Naive B cell (primary cell): ENCODE measurements around the gene PTPRR. TPM values are rescaled to one million over a fixed set of nuclear protein-coding genes. Genes with fewer than 3 reads are reported as not detected.
A peak's percentile ranks its signal among the peaks of the same experiment; 100 is the strongest.

Experiments
- ATAC-seq, 2 donors: fragments of 150-1000 bp; cut with Tn5 transposase; 2 replicates each; pipeline ENCODE4 v1.10.0; 2021; ENCODE audit warnings: low read depth in 2 of 2, mild to moderate bottlenecking in 2 of 2, moderate library complexity in 2 of 2
- DNase-seq: peaks from one replicate; pipeline ENCODE4 v3.0.0; 2022
- H3K27ac Mint-ChIP-seq, 6 donors: one replicate each; pipeline ENCODE4 v1.8.0; 2020 to 2022; ENCODE audit warnings: mild to moderate bottlenecking in 6 of 6, mixed read lengths in 6 of 6, moderate library complexity in 5 of 6, inconsistent platforms in 2 of 6
- H3K27me3 Mint-ChIP-seq, 3 donors: one replicate each; pipeline ENCODE4 v1.8.0; 2021 to 2022; ENCODE audit warnings: mixed read lengths in 3 of 3, mild to moderate bottlenecking in 1 of 3
- H3K36me3 Mint-ChIP-seq, 2 donors: one replicate each; pipeline ENCODE4 v1.8.0; 2020 to 2022; ENCODE audit warnings: mixed read lengths in 2 of 2, inconsistent platforms in 1 of 2, mild to moderate bottlenecking in 1 of 2
- H3K4me1 Mint-ChIP-seq, 3 donors: one replicate each; pipeline ENCODE4 v1.8.0; 2020 to 2022; ENCODE audit warnings: mixed read lengths in 3 of 3, inconsistent platforms in 1 of 3, mild to moderate bottlenecking in 1 of 3, moderate library complexity in 1 of 3
- H3K4me3 Mint-ChIP-seq, 8 donors: one replicate each; pipeline ENCODE4 v1.8.0; 2020 to 2022; ENCODE audit warnings: mild to moderate bottlenecking in 8 of 8, mixed read lengths in 8 of 8, moderate library complexity in 8 of 8, inconsistent platforms in 2 of 8
- H3K9me3 Mint-ChIP-seq, 7 donors: one replicate each; pipeline ENCODE4 v1.8.0; 2020 to 2022; ENCODE audit warnings: mixed read lengths in 7 of 7, mild to moderate bottlenecking in 5 of 7, inconsistent platforms in 2 of 7, moderate library complexity in 1 of 7
- polyA plus RNA-seq, 6 donors: library from polyadenylated mRNA; unstranded; fragments of 300-500 nt; fragmentation: Illumina TruSeq; gene quantifications; one replicate each; pipeline ENCODE4 v1.2.3, GENCODE V29; 2021; ENCODE audit warnings: low read depth in 6 of 6

The PTPRR gene
- polyA plus RNA-seq, 6 donors from 2014 or later = not detected

DNA sequence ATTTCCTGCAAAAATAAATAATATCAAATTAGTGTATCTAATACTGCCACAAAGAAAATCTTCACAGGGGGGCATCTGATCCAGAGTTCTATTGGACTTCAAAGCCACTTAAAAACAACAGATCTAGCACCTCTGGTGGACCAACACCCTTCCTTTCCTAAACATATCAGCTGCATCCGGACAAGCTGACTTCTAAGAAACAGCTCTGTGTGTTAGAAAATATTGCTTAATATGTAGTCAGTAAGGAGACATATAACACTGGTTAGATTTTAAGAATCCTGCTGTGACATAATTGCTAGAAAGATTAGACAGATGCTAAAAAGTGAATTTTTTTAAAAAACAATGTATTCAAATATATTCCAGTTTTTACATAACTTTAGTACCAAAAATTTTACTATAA, 222.2 kb downstream of the PTPRR start:
- ATAC-seq (no peak), DNase-seq (no peak)
- Mint-ChIP-seq H3K4me3 (no peak overlapping the region), H3K27ac (no peak overlapping the region), H3K9me3 (no peaks in the 10 kb centered on the region), H3K27me3 (peaks cover 11 to 22% (median 11%) of the 10 kb centered on the region in 3 donors), H3K36me3 (peaks cover 0 to 3% of the 10 kb centered on the region in 2 donors), H3K4me1 (no peaks in the 10 kb centered on the region)

DNA sequence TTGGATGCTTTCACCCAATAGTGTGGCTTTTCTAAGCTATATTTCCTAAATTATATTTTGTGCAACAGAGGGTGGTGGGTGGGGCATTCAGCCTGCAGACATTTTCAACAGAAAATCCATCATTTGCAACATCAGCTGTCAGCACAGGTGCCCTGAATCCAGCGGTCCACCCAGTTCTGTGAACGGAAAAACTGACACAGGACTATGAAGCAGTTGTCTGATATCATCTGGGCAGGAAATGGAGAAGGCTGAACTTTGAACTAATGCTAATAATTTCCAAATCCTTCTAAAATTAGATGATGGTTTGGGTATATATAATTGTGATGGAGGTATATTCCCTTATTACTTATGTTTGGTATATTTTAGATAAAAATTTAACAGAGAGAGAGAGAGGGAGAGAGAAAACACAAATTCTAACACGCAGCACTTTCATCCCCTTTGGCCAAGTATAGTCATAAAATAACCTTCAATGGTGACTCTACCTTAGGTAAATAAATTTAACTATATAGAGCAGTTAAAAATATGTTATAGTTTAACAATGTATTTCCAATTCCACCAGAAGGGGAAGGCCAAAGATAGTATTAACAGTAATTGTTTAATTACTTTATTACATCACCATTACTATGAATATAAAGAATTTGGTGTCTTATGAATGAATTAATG, 225.0 kb downstream of the PTPRR start:
- Mint-ChIP-seq H3K36me3 (no peaks in the 10 kb centered on the region), H3K4me3 (no peak overlapping the region), H3K4me1 (no peaks in the 10 kb centered on the region), H3K27me3 (peaks cover 3 to 12% (median 8%) of the 10 kb centered on the region in 3 donors), H3K9me3 (no peaks in the 10 kb centered on the region), H3K27ac (no peak overlapping the region)
- DNase-seq (no peak), ATAC-seq (no peak)

DNA sequence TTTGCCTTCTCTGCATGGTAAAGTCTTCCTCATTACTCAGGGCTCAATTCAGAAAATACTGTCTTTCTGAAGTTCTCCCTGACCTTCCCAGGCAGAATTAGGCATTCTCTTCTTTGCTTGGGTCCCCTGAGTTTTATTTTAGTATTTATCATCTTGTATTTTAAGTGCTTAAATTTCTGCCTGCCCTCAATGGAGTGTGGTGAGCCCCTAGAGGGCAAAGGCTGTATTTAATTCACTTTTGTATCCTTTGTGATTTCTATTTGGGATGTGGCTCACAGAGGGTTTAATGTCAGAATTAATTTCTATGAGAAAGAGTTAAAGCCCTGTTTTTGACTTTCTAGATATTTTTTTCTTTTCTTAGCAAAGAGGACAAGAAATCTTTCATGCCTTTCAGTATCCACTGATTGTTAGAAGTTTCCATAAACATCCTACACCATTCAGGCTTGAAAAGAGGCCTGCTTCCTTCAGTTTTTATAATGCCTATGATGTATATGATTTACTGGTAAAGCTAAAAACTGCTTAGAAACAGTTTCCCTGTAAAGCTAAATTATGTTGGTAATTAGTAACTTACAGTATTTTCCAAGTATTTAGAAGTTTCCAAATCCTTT, 227.8 kb downstream of the PTPRR start:
- peaks cover 0 to 5% (median 0%) of the 10 kb centered on the region in 3 donors for H3K27me3 Mint-ChIP-seq
- no peak overlapping the region for H3K27ac Mint-ChIP-seq
- no peak overlapping the region for H3K4me3 Mint-ChIP-seq
- no peak for DNase-seq
- H3K36me3 Mint-ChIP-seq = no peaks in the 10 kb centered on the region
- no peaks in the 10 kb centered on the region for H3K9me3 Mint-ChIP-seq
- no peaks in the 10 kb centered on the region for H3K4me1 Mint-ChIP-seq
- ATAC-seq = no peak

DNA sequence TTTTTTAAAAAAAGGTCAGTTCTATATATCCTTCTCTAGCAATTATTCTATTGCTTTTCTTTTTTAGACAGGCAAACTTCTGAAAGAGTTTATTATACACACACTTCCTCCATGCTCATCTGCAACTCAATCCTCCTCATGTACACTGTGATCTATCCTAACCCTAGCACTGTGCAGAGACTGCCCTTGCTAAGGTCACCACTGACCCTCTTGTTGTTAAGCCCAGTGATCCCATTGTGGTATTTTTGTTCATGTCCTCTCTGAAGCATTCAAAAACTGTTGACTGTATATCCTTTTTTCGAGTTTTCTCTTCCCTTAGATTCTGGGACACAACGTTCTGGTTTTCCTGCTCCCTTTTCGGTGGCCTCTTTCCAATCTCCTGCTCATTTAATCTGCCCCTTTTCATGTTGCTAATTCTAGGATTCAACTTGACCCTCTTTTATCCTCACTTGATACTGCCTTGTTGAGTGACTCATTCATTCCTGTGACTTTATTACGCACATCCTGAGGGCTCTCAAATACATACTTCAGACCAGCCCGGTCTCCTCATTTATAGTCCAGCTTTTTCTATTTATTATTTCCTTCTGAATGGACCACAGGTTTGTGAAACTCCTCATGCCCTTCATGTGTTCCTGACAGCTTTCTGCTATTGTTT, 229.4 kb downstream of the PTPRR start:
- Mint-ChIP-seq H3K9me3 (no peaks in the 10 kb centered on the region), H3K4me1 (no peaks in the 10 kb centered on the region), H3K27me3 (peaks cover 0 to 5% (median 0%) of the 10 kb centered on the region in 3 donors), H3K27ac (no peak overlapping the region), H3K36me3 (no peaks in the 10 kb centered on the region), H3K4me3 (no peak overlapping the region)
- DNase-seq (no peak), ATAC-seq (no peak)

DNA sequence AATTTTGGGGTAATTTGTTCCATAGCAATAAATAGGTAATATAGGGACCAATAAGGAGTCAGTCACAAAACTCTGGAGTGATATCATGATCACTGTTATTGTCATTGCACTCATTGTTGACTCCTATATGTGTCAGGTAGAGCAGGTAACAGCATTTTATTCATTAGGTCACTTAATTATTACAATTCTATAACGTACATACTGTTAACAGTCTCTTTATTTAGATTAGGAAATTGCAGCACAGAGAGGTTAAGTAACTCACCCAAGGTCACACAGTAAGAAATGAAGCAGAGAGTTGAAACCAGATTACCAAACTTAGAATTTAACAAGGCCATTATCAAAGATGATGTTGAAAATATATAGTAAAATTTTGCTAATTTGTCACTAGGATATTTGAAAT, 233.6 kb downstream of the PTPRR start:
- Mint-ChIP-seq H3K9me3 (no peaks in the 10 kb centered on the region), H3K4me1 (no peaks in the 10 kb centered on the region), H3K27ac (no peak overlapping the region), H3K4me3 (no peak overlapping the region), H3K36me3 (no peaks in the 10 kb centered on the region), H3K27me3 (peaks cover 0 to 10% (median 5%) of the 10 kb centered on the region in 3 donors)
- DNase-seq = no peak
- ATAC-seq = no peak

DNA sequence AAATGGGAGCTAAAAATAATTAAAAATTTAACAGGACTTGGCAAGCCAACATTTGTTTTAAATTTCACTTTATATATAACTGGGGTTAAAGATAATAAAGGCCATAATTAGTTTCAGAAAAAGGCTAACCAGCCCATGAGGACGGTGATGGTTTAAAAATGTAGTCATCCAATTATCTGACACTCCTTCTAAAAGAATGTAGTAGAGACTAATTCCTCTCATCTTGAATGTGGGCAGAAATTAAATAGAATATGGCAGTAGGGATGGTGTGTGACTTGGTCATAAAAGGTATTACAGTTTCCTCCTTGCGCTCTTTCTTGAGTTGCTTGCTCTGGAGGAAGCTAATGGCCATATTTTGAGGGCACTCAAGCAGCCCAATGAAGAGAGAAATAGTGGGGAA, 234.2 kb downstream of the PTPRR start:
- Mint-ChIP-seq H3K27ac (no peak overlapping the region), H3K36me3 (no peaks in the 10 kb centered on the region), H3K9me3 (no peaks in the 10 kb centered on the region), H3K4me3 (no peak overlapping the region), H3K27me3 (peaks cover 2 to 14% (median 5%) of the 10 kb centered on the region in 3 donors), H3K4me1 (no peaks in the 10 kb centered on the region)
- ATAC-seq (no peak), DNase-seq (no peak)

DNA sequence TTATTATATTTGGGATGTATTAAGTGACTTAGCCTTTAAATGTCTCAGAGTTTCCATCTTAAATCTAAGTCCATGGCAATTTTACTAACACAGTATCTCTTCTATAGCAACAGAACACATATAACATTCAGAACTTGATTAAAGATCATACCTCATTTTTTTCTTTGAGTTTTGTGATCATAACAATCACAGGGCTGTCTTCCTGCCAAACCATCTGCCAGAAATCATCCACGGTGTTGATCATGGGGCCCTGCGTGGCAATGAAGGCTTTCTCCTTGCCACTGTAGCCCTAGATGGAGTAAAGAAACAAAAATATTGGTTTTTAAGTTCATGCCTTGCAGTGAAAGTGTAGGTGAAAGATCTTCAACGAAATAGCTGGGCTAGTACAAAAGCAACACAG, 236.6 kb downstream of the PTPRR start:
- peak overlapping the region in 1 of 6 donors; percentile 40 for H3K27ac Mint-ChIP-seq
- ATAC-seq = no peak
- H3K4me1 Mint-ChIP-seq = no peaks in the 10 kb centered on the region

DNA sequence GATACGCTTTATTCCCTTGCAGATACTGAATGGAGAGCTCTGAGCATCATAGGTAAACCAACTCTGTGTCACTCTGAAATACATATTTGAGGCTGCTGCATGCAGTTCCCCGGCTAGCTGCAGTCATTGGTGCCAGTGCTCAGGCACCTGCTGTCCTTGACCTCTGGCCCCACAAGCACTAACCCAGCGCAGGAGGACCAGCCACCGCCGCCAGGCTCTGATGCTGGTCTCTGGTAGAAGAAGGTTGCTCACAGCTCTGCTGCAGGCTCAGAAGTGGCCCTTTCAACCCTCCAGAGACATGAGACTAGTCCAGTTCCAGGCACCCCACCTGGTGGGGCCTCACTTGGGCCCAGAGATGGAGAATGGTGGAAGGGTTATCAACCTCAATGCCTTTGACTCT, 248.8 kb downstream of the PTPRR start:
- H3K4me1 Mint-ChIP-seq = no peaks in the 10 kb centered on the region
- no peaks in the 10 kb centered on the region for H3K36me3 Mint-ChIP-seq
- peaks cover 0 to 14% (median 4%) of the 10 kb centered on the region in 7 donors for H3K9me3 Mint-ChIP-seq
- ATAC-seq (no peak), DNase-seq (no peak)
- H3K27me3 Mint-ChIP-seq = peaks cover 0 to 6% (median 5%) of the 10 kb centered on the region in 3 donors
- no peak overlapping the region for H3K4me3 Mint-ChIP-seq
- H3K27ac Mint-ChIP-seq = no peak overlapping the region

More for the DNA sequence above, 236.6 kb downstream of the PTPRR start:
- H3K36me3 Mint-ChIP-seq = no peaks in the 10 kb centered on the region
- H3K9me3 Mint-ChIP-seq = peaks cover 0 to 2% (median 0%) of the 10 kb centered on the region in 7 donors
- H3K27me3 Mint-ChIP-seq = peaks cover 11 to 14% (median 12%) of the 10 kb centered on the region in 3 donors
- no peak for DNase-seq
- H3K4me3 Mint-ChIP-seq = no peak overlapping the region

DNA sequence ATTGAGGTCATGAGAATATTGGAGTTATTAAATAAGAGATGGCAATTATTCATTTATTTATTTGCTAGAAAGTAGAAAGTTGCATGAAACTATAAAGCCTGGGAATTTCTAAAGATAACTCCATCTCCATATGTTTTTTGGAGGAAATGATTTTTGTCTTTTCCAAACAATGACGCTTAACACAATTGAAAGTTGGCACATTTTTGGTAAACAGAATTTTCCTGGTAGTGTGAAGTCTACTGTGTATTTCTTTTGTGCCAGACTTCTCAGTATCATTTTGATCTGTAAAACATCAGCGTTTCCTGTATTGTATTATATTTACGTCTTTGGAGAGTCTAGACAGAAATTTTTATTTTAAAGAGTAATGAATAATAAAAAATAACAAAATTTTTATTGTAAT, 249.6 kb downstream of the PTPRR start:
- peaks cover 0 to 8% (median 4%) of the 10 kb centered on the region in 7 donors for H3K9me3 Mint-ChIP-seq
- DNase-seq (no peak), ATAC-seq (no peak)
- H3K4me1 Mint-ChIP-seq = no peaks in the 10 kb centered on the region
- H3K27ac Mint-ChIP-seq = no peak overlapping the region
- H3K27me3 Mint-ChIP-seq = peaks cover 0 to 6% (median 5%) of the 10 kb centered on the region in 3 donors
- no peaks in the 10 kb centered on the region for H3K36me3 Mint-ChIP-seq
- no peak overlapping the region for H3K4me3 Mint-ChIP-seq

DNA sequence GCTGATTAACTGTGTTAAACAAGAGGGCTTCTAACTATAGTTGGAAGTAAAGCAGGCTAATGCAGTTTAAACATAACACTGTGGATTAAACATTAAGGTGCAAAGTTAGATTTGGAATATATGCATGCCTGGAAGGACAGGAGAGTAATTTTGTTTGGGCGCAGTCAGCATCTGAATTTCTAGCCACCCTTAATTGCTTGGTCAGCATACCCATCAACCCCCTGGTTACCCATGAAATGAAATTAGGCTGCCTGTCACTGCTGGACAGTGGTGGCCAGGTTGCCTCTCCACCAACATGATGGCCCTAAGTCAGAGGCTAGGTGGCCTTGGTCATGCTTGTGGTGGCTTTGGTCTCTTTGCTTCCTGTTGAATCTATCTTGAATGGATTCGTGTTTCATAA, 253.3 kb downstream of the PTPRR start:
- Mint-ChIP-seq H3K9me3 (no peaks in the 10 kb centered on the region), H3K4me1 (no peaks in the 10 kb centered on the region), H3K27ac (no peak overlapping the region), H3K27me3 (peaks cover 3 to 5% (median 4%) of the 10 kb centered on the region in 3 donors), H3K4me3 (no peak overlapping the region), H3K36me3 (no peaks in the 10 kb centered on the region)
- no peak for DNase-seq
- no peak for ATAC-seq

DNA sequence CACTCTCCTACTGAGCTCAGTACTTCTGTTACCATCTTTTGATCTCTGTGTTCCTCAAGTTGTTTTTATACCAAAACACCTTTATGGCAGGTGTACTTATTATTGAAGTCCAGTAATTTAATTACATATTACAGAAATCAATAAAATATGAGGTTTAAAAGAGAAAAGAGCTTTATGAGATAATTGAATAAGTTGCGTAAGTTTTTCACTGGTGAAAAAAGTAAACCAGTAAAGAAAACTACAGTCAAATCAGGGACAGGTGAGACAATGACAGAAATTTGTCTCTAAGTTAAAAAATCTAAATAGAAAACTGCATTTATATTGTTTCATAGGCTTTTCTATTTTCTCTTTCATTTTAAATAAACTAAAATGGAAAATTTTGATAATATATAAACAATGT, 254.2 kb downstream of the PTPRR start:
- ATAC-seq (no peak), DNase-seq (no peak)
- Mint-ChIP-seq H3K36me3 (no peaks in the 10 kb centered on the region), H3K27ac (no peak overlapping the region), H3K4me3 (no peak overlapping the region), H3K4me1 (peaks cover 0 to 4% (median 0%) of the 10 kb centered on the region in 3 donors), H3K9me3 (peaks cover 0 to 4% (median 0%) of the 10 kb centered on the region in 7 donors), H3K27me3 (peaks cover 0 to 10% (median 4%) of the 10 kb centered on the region in 3 donors)

DNA sequence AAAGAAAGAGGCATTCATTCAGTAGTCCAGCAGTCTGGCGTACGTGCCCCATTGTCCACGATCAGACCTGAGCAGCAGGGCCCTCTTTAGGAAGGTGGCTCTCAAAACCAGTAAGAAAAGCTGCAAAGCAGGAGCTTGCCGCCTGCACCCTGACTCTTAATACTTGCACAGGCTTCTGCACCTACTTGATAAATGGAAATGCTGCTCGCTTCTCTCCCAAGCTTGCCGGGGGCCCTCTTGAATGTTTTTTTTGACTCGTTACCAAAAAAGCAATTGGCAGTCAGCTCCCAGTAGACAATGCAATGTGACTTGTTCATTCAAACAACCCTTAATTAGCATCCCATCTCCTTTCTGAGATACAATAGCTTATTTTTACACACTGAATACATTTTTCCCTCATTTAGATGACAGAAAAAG, 256.1 kb downstream of the PTPRR start:
- ATAC-seq (no peak), DNase-seq (no peak)
- Mint-ChIP-seq H3K27ac (no peak overlapping the region), H3K9me3 (peaks cover 0 to 4% (median 0%) of the 10 kb centered on the region in 7 donors), H3K4me1 (peaks cover 0 to 10% (median 0%) of the 10 kb centered on the region in 3 donors), H3K36me3 (no peaks in the 10 kb centered on the region), H3K27me3 (peaks cover 0 to 10% (median 4%) of the 10 kb centered on the region in 3 donors), H3K4me3 (no peak overlapping the region)

DNA sequence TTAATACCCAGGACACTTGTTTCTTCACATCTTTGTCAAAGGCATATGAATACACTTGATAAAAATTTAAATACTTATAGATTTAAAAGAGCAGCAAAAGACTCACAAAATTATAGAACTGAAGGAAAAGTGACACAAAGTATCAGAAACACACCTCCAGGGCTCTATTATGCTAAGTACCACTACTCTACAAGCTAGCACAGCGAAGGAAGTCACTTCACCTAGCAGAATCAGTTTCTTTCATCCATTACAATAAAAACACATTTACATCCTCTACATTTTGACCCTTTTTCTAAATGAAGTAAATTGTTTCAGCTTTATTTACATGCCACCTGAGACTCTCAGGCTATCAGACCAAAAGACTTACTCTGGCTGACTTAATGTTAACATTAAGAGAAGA, 256.7 kb downstream of the PTPRR start:
- Mint-ChIP-seq H3K27me3 (peaks cover 0 to 11% (median 4%) of the 10 kb centered on the region in 3 donors), H3K4me3 (no peak overlapping the region), H3K27ac (no peak overlapping the region), H3K4me1 (peaks cover 0 to 10% (median 0%) of the 10 kb centered on the region in 3 donors), H3K36me3 (no peaks in the 10 kb centered on the region), H3K9me3 (peaks cover 0 to 4% (median 0%) of the 10 kb centered on the region in 7 donors)
- ATAC-seq = no peak
- DNase-seq = no peak
